COLO668 (cell line): ENCODE measurements around the gene BMP7.
"Not testable (repeated sequence)": the region's sequence is repeated elsewhere in the genome, so short reads cannot be mapped to it uniquely, and the experiment has no call there.

ENCODE experiments used
- DNase-seq: peaks from one replicate; lab custom pipeline; 2025; ENCODE audit not compliant: unreplicated experiment; lab: John Stamatoyannopoulos, UW

BMP7 gene

GRCh38 chr20:57267158-57267821 lies 849 bp upstream of the BMP7 start:
- no peak for DNase-seq

DNA sequence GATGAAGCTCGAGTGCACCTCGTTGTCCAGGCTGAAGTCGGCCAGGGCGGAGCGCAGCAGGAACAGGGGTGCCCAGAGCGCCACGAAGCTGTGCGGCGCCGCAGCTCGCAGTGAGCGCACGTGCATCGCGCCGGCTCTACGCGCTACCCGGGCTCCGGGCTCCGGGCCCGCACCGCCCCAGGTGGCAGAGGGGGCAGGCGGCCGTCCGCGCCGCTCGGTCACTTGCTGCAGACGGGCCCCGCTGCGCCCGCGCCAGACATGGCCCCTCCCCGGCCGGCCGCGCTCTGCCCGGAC lies 497 bp downstream of the BMP7 start:
- DNase-seq = no peak

DNA sequence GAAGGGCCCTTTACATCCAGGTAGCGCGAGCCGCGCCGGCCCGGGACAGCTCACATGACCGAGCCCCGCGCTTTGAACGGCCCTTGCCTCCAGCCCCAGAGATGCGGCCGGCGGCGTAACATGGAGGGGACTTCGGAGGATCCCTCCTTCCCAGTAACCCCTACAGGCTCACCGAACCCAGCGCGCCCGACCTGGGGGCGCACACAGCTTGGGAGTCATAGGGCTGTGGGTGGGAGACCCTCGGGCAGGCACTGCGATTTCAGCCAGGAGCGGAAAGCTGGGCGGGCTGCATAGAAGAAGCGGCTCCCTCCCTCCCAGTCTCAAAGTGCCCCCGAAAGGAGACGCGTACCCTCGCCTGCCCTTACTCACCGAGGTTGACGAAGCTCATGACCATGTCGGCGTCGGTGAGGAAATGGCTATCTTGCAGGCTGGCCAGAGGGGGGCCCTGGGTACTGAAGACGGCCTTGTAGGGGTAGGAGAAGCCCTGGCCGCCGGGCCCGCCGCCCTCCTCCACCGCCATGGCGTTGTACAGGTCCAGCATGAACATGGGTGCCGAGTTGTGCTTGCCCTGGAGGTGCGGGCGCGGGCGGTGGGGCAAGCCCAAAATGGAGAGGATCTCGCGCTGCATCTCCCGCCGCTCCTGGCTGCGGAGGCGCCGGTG lies 975 bp downstream of the BMP7 start:
- no peak for DNase-seq

DNA sequence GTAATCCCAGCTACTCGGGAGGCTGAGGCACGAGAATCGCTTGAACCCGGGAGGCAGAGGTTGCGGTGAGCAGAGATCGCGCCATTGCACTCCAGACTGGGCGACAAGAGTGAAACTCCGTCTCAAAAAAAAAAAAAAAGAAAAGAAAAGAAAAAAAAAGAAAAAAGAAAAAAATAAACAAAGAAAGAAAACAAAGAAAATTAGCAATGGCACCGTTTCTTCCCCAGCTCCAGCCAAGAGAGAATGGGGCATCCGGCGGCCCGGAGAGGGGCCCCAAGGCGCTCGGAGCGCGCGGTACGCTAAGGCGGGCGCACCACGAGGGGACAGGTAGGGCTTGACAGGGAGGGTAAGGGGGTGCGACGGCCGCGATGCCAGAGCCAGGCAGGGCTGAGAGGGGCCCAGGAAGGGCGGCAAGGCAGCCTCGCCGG lies 1.5 kb downstream of the BMP7 start:
- DNase-seq = not testable (repeated sequence)

DNA sequence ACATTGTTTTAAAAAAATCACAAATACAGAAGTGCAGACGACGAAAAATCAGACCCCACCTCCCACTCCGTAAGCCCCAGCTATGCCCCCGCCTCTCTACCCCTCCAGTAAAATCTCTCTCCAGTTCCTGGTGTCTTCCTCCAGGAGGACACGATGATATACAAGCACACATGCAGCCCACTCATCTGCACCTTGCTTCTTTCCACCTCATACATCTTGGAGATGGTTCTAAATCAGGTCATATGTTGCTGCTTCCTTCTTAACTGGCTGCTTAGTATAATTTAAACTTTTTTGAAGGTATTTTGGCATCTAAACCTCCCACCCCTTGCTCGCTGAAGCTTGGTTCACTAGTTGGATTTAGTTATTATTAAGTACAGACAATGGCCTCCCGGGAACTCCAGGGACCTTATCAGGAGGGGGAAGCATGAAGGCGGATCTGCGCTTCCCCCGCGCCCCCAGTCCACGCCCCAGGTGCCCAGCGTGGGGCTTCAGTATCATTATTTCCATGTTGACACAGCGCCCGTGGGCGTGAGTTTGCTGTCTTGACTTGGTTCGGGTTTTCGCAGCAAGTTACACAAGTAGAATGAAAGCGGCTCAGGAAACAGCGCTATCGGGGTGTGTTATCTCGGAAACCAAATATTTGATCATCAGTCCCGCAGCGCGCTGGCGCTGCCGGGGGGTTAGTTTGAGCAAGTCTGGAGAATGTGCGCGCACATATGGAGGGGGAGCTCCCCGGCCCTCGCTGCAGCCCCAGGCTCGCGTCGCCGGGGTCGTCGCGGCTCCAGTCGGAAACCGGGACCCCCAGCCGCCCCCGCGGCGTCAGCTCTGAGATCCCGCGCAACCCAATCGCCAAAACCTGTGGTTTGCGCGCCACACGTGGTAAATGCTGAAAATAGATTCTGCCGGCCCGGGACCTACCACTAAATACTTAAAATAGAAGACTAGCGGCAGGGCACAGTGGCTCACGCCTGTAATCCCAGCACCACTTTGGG lies 2.3 kb downstream of the BMP7 start:
- DNase-seq = no peak

- DNase-seq = no peak
These were observed 3.4 kb downstream of the BMP7 start for GRCh38 chr20:57262784-57263609.

GRCh38 chr20:57262301-57262700 lies 4.1 kb downstream of the BMP7 start:
- no peak for DNase-seq

DNA sequence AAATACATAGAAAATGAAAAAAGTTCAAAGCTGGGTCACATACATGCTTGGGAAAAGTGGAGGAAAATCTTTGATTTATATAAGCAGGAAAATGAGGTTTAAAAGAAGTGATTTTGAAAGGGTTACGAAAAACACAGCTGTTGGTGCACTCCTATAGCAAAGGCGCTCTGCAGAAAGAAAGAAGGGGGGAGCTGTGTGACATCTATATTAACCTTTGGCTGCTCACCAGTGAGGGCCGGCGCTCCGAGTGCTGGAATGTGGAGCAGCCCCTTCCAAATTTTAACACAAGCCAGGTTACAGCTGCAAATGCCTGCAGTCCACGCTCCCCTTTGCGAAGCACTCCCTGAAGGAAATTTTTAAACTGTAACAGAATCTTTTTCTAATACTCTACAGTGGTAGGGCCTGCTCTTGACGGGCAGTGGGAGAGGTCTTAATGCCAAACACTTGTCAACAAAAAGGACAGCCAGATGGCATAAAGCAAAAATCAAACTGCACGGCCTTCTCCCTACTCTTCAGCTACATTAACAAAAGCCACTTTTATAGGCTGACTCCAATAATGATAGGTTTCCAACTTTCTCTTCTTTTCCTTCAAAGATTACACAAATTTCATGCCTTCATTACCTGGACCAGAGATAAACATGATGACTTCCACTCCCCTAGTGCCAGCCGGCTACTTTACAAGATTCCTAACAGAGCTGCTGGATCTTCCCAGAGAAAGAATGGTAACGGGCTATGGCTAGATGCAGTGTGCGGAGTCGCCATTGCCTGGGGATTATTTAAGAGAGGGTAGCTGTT lies 4.8 kb downstream of the BMP7 start:
- DNase-seq = no peak

DNA sequence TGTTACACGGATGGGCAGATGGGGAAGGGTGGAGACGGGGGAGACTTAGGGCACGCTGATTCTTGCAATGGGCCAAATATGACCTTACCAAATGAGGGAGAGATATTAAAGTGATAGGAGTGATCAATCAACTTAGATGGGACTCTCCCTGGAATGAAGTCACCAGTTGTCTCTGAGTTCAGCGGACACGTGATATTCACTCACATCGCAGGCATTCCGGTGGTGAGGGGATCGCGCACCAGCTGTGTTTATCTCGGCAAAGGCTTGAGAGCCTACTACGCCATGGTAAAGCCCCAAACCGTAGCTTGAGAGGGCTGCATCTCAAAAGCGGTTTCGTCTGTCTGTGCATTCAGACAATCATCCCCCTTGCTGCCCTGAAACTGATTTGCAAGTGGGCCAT lies 5.5 kb downstream of the BMP7 start:
- DNase-seq = no peak

DNA sequence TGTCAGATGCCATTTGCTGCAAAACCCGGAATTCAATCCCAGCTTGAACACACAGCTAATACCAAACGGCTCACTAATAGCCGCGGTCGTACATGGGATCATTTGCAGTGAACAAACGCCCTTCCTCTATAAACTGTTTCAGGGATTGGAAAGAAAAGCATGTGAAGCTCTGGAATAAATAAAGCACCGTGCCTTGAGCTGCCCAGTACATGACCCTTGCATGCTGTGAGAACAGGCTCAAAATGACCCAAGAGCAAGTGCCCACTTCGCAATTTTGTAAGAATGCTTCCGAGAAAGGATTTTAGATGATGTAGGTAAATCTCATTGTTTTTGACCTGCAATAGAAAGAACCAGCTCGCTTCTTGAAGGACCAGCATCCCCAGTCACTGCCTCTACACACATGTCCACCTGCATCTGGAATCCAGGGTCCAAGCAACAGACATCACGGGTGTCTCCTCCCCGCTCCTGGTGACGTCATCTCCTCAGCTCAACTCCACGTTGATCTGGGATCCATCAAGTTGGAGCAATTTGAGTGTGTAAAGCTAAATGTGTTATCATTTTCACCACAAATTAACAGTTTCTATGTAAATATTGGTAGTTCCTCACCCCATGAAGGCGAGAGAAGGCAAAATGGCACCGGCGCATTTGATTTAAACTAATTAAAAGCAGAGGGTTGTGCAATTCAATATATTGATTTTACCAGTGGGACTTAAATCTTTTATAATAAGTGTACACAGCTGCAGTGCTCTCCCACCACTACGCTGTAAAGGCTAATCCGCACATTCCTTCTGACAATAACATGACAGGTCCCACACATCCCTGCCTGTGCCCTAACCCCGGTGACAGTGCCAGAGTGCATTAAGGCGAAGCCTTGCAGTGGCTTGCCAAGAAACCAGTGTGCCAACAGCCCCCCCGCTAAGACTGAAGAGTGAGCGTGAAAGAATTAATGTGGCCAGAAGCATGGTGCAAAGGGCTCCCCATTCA lies 6.2 kb downstream of the BMP7 start:
- DNase-seq = no peak

- DNase-seq = no peak
These were observed 7.1 kb downstream of the BMP7 start for GRCh38 chr20:57259121-57259937.

GRCh38 chr20:57257701-57258453 lies 8.6 kb downstream of the BMP7 start:
- no peak for DNase-seq

GRCh38 chr20:57256908-57257307 lies 9.5 kb downstream of the BMP7 start:
- no peak for DNase-seq

DNA sequence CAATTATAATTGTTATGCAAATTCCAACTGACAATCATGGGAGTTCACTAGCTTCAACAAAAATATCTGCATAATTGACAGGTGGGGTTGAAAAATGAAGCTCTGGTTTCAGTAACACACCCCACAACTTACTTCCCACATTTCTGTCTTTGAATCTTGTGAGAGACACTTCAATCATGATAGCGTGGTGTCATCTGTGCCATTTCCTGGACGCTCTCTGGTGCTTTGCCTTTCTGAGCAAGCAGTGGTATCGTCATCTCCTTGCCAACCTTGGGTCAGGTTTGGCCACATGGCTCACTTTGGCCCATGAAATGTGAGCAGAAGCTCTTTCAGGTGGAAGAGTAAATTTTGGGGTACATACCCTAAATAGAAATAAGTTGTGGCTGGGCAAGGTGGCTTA lies 10.2 kb downstream of the BMP7 start:
- no peak for DNase-seq

- DNase-seq = no peak
These were observed 11.3 kb downstream of the BMP7 start for GRCh38 chr20:57255183-57255582.

DNA sequence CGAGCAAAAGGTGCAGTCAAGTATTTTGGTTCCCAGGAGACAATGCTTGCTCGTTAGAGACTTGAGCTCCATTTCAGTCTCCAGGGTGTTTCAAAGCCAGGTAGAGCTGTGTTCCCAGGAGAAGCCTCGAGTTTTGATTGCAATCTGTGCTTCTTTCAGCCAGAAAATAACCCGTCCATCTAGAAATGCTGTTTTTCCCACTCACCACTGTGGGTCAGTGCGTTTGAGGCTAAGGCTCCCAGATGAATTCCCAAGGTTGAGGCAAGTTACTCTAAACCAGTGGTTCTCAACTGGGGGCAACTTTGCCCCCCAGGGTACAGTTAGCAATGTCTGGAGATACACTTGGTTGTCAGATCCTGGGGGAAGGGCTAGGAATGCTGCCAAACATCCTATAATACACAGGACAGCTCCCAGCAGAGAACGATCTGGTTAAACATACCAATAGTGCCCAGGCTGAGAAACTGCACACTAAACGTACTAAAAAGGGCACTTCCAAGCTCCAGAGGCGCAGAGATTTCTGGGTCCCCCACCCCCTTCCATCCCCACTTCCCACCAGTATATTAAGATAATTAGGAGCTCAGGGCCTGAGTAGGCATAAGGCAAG lies 13.8 kb downstream of the BMP7 start:
- DNase-seq = no peak

DNA sequence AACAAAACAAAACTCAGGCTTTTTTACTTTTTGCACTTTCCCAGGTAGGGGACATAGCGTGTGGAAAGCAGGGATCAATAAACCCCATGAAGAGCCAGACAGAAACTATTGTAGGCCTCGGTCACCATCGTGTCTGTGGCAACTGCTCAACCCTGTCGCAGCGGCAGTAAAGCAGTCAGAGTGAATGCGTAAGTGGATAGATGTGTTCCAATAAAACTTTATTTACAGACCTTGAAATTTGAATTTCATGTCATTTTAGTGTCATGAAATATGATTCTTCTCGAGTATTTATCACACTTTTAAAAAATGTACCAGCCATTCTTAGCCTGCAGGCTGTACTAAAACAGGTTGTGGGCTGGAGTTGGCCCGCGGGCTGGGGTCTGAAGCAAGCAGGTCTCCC lies 14.5 kb downstream of the BMP7 start:
- DNase-seq = no peak
